Pulmonary artery endothelial cell (primary cell): ENCODE measurements around the gene GOLT1B. TPM values are rescaled to one million over a fixed set of nuclear protein-coding genes. Genes with fewer than 3 reads are reported as not detected.

Experiments
- DNase-seq: peaks from one replicate; pipeline ENCODE4 v3.0.0-alpha.2; 2011; ENCODE audit warnings: low read depth, low spot score
- total RNA-seq: library from RNA; depleted of rRNA; stranded (reverse); fragments of >200 nt; gene quantifications from 2 replicates; pipeline ENCODE4 v1.2.3, GENCODE V29; 2014

GOLT1B gene
- total RNA-seq, 1 donor from 2014 or later: 24.9 TPM

GRCh38 chr12:21562859-21563258 is 61.3 kb downstream of the GOLT1B start:
- DNase-seq: no peak

- no peak for DNase-seq
These were observed 64.8 kb downstream of the GOLT1B start for GRCh38 chr12:21566223-21566906.

DNA sequence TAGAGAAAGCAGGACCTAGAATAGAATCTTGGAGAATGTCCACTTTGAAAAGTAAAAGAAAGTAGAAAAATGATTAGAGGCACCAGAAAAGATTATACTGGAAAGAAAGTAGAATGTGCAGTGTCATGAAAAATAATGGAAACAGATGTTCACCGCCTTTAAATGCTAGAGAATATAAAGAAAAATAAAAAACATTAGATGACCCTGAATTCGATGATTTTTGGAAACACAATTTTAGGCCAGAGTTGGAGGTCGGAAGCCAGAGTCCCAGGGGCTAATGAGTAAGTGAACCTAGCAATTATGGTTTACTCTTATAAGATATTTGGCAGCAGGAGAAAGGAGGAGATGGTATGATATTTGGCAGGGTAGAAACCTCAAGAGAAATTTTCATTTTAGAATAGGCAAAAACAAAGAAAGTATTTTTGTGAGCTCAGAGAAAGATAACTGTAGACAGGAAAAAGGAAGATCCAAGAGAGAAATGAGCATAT is 65.4 kb downstream of the GOLT1B start:
- no peak for DNase-seq

Other genes starting within 250 kb of the GOLT1B start
- gene SLCO1A2, start 166.9 kb upstream of the GOLT1B start, total RNA-seq: not detected in 2 replicates
- gene IAPP, start 128.9 kb upstream of the GOLT1B start, total RNA-seq: not detected in 2 replicates
- 9.9 and 11.1 TPM in 2 replicates for gene PYROXD1, start 64.1 kb upstream of the GOLT1B start, total RNA-seq
- 109 and 139 TPM in 2 replicates for gene RECQL, start 154 bp upstream of the GOLT1B start, total RNA-seq
- 0.07 TPM in 1 of 2 replicates, not detected in the other for gene SPX, start 24.5 kb downstream of the GOLT1B start, total RNA-seq
- not detected in 2 replicates for gene GYS2, start 103.1 kb downstream of the GOLT1B start, total RNA-seq
- gene LDHB, start 156.1 kb downstream of the GOLT1B start, total RNA-seq: 818 and 900 TPM in 2 replicates